Vagina (tissue), 2 donors: ENCODE data around the gene CCL28. TPM values are rescaled to one million over a fixed set of nuclear protein-coding genes. Genes with fewer than 3 reads are reported as not detected.

Experiments used
- DNase-seq, 2 donors: peaks; one replicate each; pipeline ENCODE4 v3.0.0-alpha.2; 2017; ENCODE audit errors: extremely low spot score in 2 of 2
- H3K27ac ChIP-seq: fragments of 200-600 bp; sonication (generic); one replicate; pipeline ENCODE4 v1.5.1; 2019
- H3K27me3 ChIP-seq: fragments of 200-600 bp; sonication (generic); one replicate; pipeline ENCODE4 v1.5.1; 2019
- H3K36me3 ChIP-seq, 2 donors: fragments of 200-600 bp; sonication (generic); one replicate each; pipeline ENCODE4 v1.5.1; 2017 to 2019
- H3K4me1 ChIP-seq: fragments of 200-600 bp; sonication (generic); one replicate; pipeline ENCODE4 v1.5.1; 2019
- H3K4me3 ChIP-seq, 2 donors: fragments of 200-600 bp; sonication (generic); 1 replicate in 1 of 2; 2 replicates in 1 of 2; pipeline ENCODE4 v1.5.1; 2016 to 2019
- H3K9me3 ChIP-seq: fragments of 200-600 bp; sonication (generic); one replicate; pipeline ENCODE4 v1.5.1; 2019
- CTCF ChIP-seq, 3 experiments: fragments of 450-650 bp in 2 of 3; fragments of 200-600 bp in 1 of 3; sonication (generic) in 1 of 3; IDR thresholded peaks; one replicate each; pipeline ENCODE4 v1.5.1; 2017 to 2019; ENCODE audit warnings: antibody characterized with exemption in 3 of 3, mild to moderate bottlenecking in 2 of 3, moderate library complexity in 2 of 3
- POLR2A ChIP-seq, 2 donors: fragments of 450-650 bp; IDR thresholded peaks; one replicate each; pipeline ENCODE4 v1.6.1; 2017; ENCODE audit warnings: antibody characterized with exemption in 2 of 2, mild to moderate bottlenecking in 2 of 2, moderate library complexity in 2 of 2
- POLR2AphosphoS5 ChIP-seq, 2 donors: sonication (generic); formaldehyde crosslinking; IDR thresholded peaks; one replicate each; pipeline ENCODE4 v1.9.0; 2017; ENCODE audit warnings: antibody characterized with exemption in 2 of 2, mild to moderate bottlenecking in 2 of 2, low read depth in 1 of 2; ENCODE audit not compliant: insufficient read depth in 1 of 2
- intact Hi-C: fragments of 100-400 bp; cut with DNase I; formaldehyde crosslinking; loops from one replicate; pipeline ENCODE4 v1.15.1; 2023
- total RNA-seq: library from RNA; depleted of rRNA; stranded (reverse); fragments of >200 nt; gene quantifications from one replicate; pipeline ENCODE4 v1.2.3, GENCODE V29; 2016

Gene CCL28
- total RNA-seq, 1 donor from 2014 or later: 0.74 TPM

GRCh38 chr5:43400082-43400481 lies 12.1 kb downstream of the CCL28 start:
- no peak overlapping the region for H3K27ac ChIP-seq
- TF ChIP-seq POLR2AphosphoS5 (IDR thresholded peaks at IDR 0.05; ENCODE audit: insufficient read depth in 1 of 2, low read depth in 1 of 2) (no peak), POLR2A (IDR thresholded peaks at IDR 0.05) (no peak), CTCF (IDR thresholded peaks at IDR 0.05) (no peak)
- intact Hi-C loops: no loop called here
- no peaks in the 10 kb centered on the region for H3K9me3 ChIP-seq
- H3K27me3 ChIP-seq: no peaks in the 10 kb centered on the region
- H3K36me3 ChIP-seq: no peaks in the 10 kb centered on the region
- no peak for DNase-seq
- peaks cover 4% of the 10 kb centered on the region for H3K4me1 ChIP-seq
- H3K4me3 ChIP-seq: no peak overlapping the region

- H3K9me3 ChIP-seq: no peaks in the 10 kb centered on the region
- no peaks in the 10 kb centered on the region for H3K36me3 ChIP-seq
- H3K4me3 ChIP-seq: peak overlapping the region; percentile 53 to 66
- H3K4me1 ChIP-seq: peaks cover 4% of the 10 kb centered on the region
- peak overlapping the region; percentile 22 for H3K27ac ChIP-seq
- H3K27me3 ChIP-seq: no peaks in the 10 kb centered on the region
- no peak for DNase-seq
- TF ChIP-seq CTCF (IDR thresholded peaks at IDR 0.05) (no peak), POLR2A (IDR thresholded peaks at IDR 0.05) (no peak), POLR2AphosphoS5 (IDR thresholded peaks at IDR 0.05; ENCODE audit: insufficient read depth in 1 of 2, low read depth in 1 of 2) (peak in 1 of 2 donors; percentile 57)
- intact Hi-C loops: no loop called here
Observed at GRCh38 chr5:43396762-43397304, 15.4 kb downstream of the CCL28 start.

GRCh38 chr5:43390471-43390870 lies 21.7 kb downstream of the CCL28 start:
- intact Hi-C loops: no loop called here
- H3K4me1 ChIP-seq: no peaks in the 10 kb centered on the region
- H3K9me3 ChIP-seq: no peaks in the 10 kb centered on the region
- no peak overlapping the region for H3K4me3 ChIP-seq
- DNase-seq: no peak
- H3K27ac ChIP-seq: no peak overlapping the region
- H3K36me3 ChIP-seq: no peaks in the 10 kb centered on the region
- no peaks in the 10 kb centered on the region for H3K27me3 ChIP-seq
- TF ChIP-seq POLR2AphosphoS5 (IDR thresholded peaks at IDR 0.05; ENCODE audit: insufficient read depth in 1 of 2, low read depth in 1 of 2) (no peak), CTCF (IDR thresholded peaks at IDR 0.05) (no peak), POLR2A (IDR thresholded peaks at IDR 0.05) (no peak)

GRCh38 chr5:43389679-43390329 lies 22.4 kb downstream of the CCL28 start:
- no peaks in the 10 kb centered on the region for H3K36me3 ChIP-seq
- no peaks in the 10 kb centered on the region for H3K9me3 ChIP-seq
- TF ChIP-seq POLR2A (IDR thresholded peaks at IDR 0.05) (no peak), POLR2AphosphoS5 (IDR thresholded peaks at IDR 0.05; ENCODE audit: insufficient read depth in 1 of 2, low read depth in 1 of 2) (peak in 1 of 2 donors; percentile 89), CTCF (IDR thresholded peaks at IDR 0.05) (peak; percentile 59 to 62 (median 61))
- no peaks in the 10 kb centered on the region for H3K27me3 ChIP-seq
- no peak for DNase-seq
- intact Hi-C loops: no loop called here
- no peak overlapping the region for H3K4me3 ChIP-seq
- H3K4me1 ChIP-seq: no peaks in the 10 kb centered on the region
- no peak overlapping the region for H3K27ac ChIP-seq

GRCh38 chr5:43386960-43387362 lies 25.2 kb downstream of the CCL28 start:
- no peaks in the 10 kb centered on the region for H3K36me3 ChIP-seq
- no peaks in the 10 kb centered on the region for H3K27me3 ChIP-seq
- no peak overlapping the region for H3K4me3 ChIP-seq
- no peaks in the 10 kb centered on the region for H3K9me3 ChIP-seq
- no peak overlapping the region for H3K27ac ChIP-seq
- intact Hi-C loops: no loop called here
- DNase-seq: no peak
- H3K4me1 ChIP-seq: no peaks in the 10 kb centered on the region
- TF ChIP-seq POLR2A (IDR thresholded peaks at IDR 0.05) (no peak), CTCF (IDR thresholded peaks at IDR 0.05) (no peak), POLR2AphosphoS5 (IDR thresholded peaks at IDR 0.05; ENCODE audit: insufficient read depth in 1 of 2, low read depth in 1 of 2) (no peak)
